ENCODE measurements around the gene TMEM72. TPM values are rescaled to one million over a fixed set of nuclear protein-coding genes. Genes with fewer than 3 reads are reported as not detected.

Gene TMEM72
- total and polyA plus RNA-seq, 3 experiments from 2014 or later, result not detected

GRCh38 chr10:44973323-44974081 is 62.4 kb downstream of the TMEM72 start:
- CTCF ChIA-PET, result interaction anchor here (1.1 to 2.6 kb wide), 3 partner anchors 37 to 41 kb away, joined by 3 to 26 read pairs (median 7); no protein-coding TSS in a partner anchor
- no peaks in the 10 kb centered on the region for H3K9me3 Mint-ChIP-seq
- Histone ChIP-seq H3K27ac (ENCODE audit: low read depth, low read length) (no peak overlapping the region), H3K36me3 (ENCODE audit: insufficient read depth, low read length) (no peaks in the 10 kb centered on the region), H3K4me1 (ENCODE audit: insufficient read depth, low read length) (peaks cover 28% of the 10 kb centered on the region), H3K4me3 (ENCODE audit: low read length) (no peak overlapping the region), H3K9me3 (ENCODE audit: low read length) (no peaks in the 10 kb centered on the region), H3K27me3 (ENCODE audit: insufficient read depth, low read length, poor library complexity, severe bottlenecking) (no peaks in the 10 kb centered on the region)
- POLR2A ChIA-PET, result interaction anchor here (0.6 kb wide), 1 partner anchor 1470 kb away, joined by 6 read pairs; no protein-coding TSS in a partner anchor
- H3K27ac Mint-ChIP-seq, result peak overlapping the region in 2 of 8 donors; percentile 42 to 84
- H3K4me1 Mint-ChIP-seq, result peaks cover 15 to 32% (median 24%) of the 10 kb centered on the region in 3 donors
- no peaks in the 10 kb centered on the region for H3K27me3 Mint-ChIP-seq
- H3K4me3 Mint-ChIP-seq, result peak overlapping the region in 2 of 7 donors; percentile 27 to 72
- H3K36me3 Mint-ChIP-seq, result no peaks in the 10 kb centered on the region
- DNase-seq, result no peak

GRCh38 chr10:44974082-44974627 is 63.0 kb downstream of the TMEM72 start:
- peaks cover 21% of the 10 kb centered on the region for H3K4me1 ChIP-seq (ENCODE audit: insufficient read depth, low read length)
- H3K9me3 Mint-ChIP-seq, result no peaks in the 10 kb centered on the region
- H3K36me3 ChIP-seq (ENCODE audit: insufficient read depth, low read length), result no peaks in the 10 kb centered on the region
- H3K4me3 Mint-ChIP-seq, result peak overlapping the region; percentile 50 to 87 (median 72)
- no peak overlapping the region for H3K27ac ChIP-seq (ENCODE audit: low read depth, low read length)
- H3K4me3 ChIP-seq (ENCODE audit: low read length), result peak overlapping the region; percentile 44
- ChIA-PET POLR2A (interaction anchor here (0.6 kb wide), 1 partner anchor 1470 kb away, joined by 6 read pairs; no protein-coding TSS in a partner anchor), CTCF (interaction anchor here (2.3 to 2.6 kb wide), 2 partner anchors 38 to 42 kb away, joined by 7 to 26 read pairs; no protein-coding TSS in a partner anchor)
- peak overlapping the region in 3 of 8 donors; percentile 34 to 92 (median 57) for H3K27ac Mint-ChIP-seq
- H3K27me3 ChIP-seq (ENCODE audit: insufficient read depth, low read length, poor library complexity, severe bottlenecking), result no peaks in the 10 kb centered on the region
- no peaks in the 10 kb centered on the region for H3K9me3 ChIP-seq (ENCODE audit: low read length)
- H3K36me3 Mint-ChIP-seq, result no peaks in the 10 kb centered on the region
- DNase-seq, result no peak
- H3K27me3 Mint-ChIP-seq, result no peaks in the 10 kb centered on the region
- H3K4me1 Mint-ChIP-seq, result peaks cover 8 to 26% (median 18%) of the 10 kb centered on the region in 3 donors

- Histone ChIP-seq H3K9me3 (ENCODE audit: low read length) (no peaks in the 10 kb centered on the region), H3K27ac (ENCODE audit: low read depth, low read length) (no peak overlapping the region), H3K27me3 (ENCODE audit: insufficient read depth, low read length, poor library complexity, severe bottlenecking) (no peaks in the 10 kb centered on the region), H3K36me3 (ENCODE audit: insufficient read depth, low read length) (no peaks in the 10 kb centered on the region), H3K4me3 (ENCODE audit: low read length) (peak overlapping the region; percentile 44), H3K4me1 (ENCODE audit: insufficient read depth, low read length) (peaks cover 15% of the 10 kb centered on the region)
- ChIA-PET POLR2A (no interaction called here), CTCF (interaction anchor here (0.9 to 6.2 kb wide), 5 partner anchors 9 to 42 kb away, joined by 4 to 36 read pairs (median 7); no protein-coding TSS in a partner anchor)
- H3K27ac Mint-ChIP-seq, result peak overlapping the region in 5 of 8 donors; percentile 34 to 92 (median 57)
- peak overlapping the region; percentile 50 to 87 (median 72) for H3K4me3 Mint-ChIP-seq
- H3K36me3 Mint-ChIP-seq, result no peaks in the 10 kb centered on the region
- no peaks in the 10 kb centered on the region for H3K9me3 Mint-ChIP-seq
- peak; percentile 55 to 72 (median 65) for DNase-seq
- H3K4me1 Mint-ChIP-seq, result peaks cover 2 to 19% (median 11%) of the 10 kb centered on the region in 3 donors
- no peaks in the 10 kb centered on the region for H3K27me3 Mint-ChIP-seq
Measured at GRCh38 chr10:44974628-44975430, 63.7 kb downstream of the TMEM72 start.

- H3K9me3 Mint-ChIP-seq, result no peaks in the 10 kb centered on the region
- CTCF ChIA-PET, result interaction anchor here (0.9 to 6.2 kb wide), 4 partner anchors 10 to 43 kb away, joined by 3 to 36 read pairs (median 4); no protein-coding TSS in a partner anchor
- no peaks in the 10 kb centered on the region for H3K9me3 ChIP-seq (ENCODE audit: low read length)
- H3K4me3 ChIP-seq (ENCODE audit: low read length), result no peak overlapping the region
- POLR2A ChIA-PET, result no interaction called here
- H3K27ac ChIP-seq (ENCODE audit: low read depth, low read length), result no peak overlapping the region
- H3K27me3 ChIP-seq (ENCODE audit: insufficient read depth, low read length, poor library complexity, severe bottlenecking), result no peaks in the 10 kb centered on the region
- H3K36me3 Mint-ChIP-seq, result no peaks in the 10 kb centered on the region
- no peaks in the 10 kb centered on the region for H3K36me3 ChIP-seq (ENCODE audit: insufficient read depth, low read length)
- H3K4me3 Mint-ChIP-seq, result peak overlapping the region in 5 of 7 donors; percentile 15 to 50 (median 28)
- H3K27me3 Mint-ChIP-seq, result no peaks in the 10 kb centered on the region
- peaks cover 2 to 18% (median 9%) of the 10 kb centered on the region in 3 donors for H3K4me1 Mint-ChIP-seq
- H3K4me1 ChIP-seq (ENCODE audit: insufficient read depth, low read length), result peaks cover 15% of the 10 kb centered on the region
- no peak for DNase-seq
- H3K27ac Mint-ChIP-seq, result peak overlapping the region in 3 of 8 donors; percentile 6 to 35 (median 17)
Measured at GRCh38 chr10:44975431-44976331, 64.5 kb downstream of the TMEM72 start.

- no peaks in the 10 kb centered on the region for H3K9me3 Mint-ChIP-seq
- POLR2A ChIA-PET, result no interaction called here
- peak overlapping the region in 2 of 7 donors; percentile 23 to 28 for H3K4me3 Mint-ChIP-seq
- Histone ChIP-seq H3K9me3 (ENCODE audit: low read length) (no peaks in the 10 kb centered on the region), H3K36me3 (ENCODE audit: insufficient read depth, low read length) (no peaks in the 10 kb centered on the region), H3K27me3 (ENCODE audit: insufficient read depth, low read length, poor library complexity, severe bottlenecking) (no peaks in the 10 kb centered on the region), H3K4me3 (ENCODE audit: low read length) (no peak overlapping the region), H3K27ac (ENCODE audit: low read depth, low read length) (no peak overlapping the region), H3K4me1 (ENCODE audit: insufficient read depth, low read length) (peaks cover 15% of the 10 kb centered on the region)
- H3K4me1 Mint-ChIP-seq, result peaks cover 2 to 18% (median 9%) of the 10 kb centered on the region in 3 donors
- CTCF ChIA-PET, result interaction anchor here (0.9 to 6.2 kb wide), 3 partner anchors 14 to 44 kb away, joined by 3 to 36 read pairs (median 4); no protein-coding TSS in a partner anchor
- DNase-seq, result no peak
- no peaks in the 10 kb centered on the region for H3K27me3 Mint-ChIP-seq
- peak overlapping the region in 2 of 8 donors; percentile 25 to 42 for H3K27ac Mint-ChIP-seq
- H3K36me3 Mint-ChIP-seq, result no peaks in the 10 kb centered on the region
Measured at GRCh38 chr10:44976352-44977198, 65.4 kb downstream of the TMEM72 start.

- POLR2A ChIA-PET, result no interaction called here
Measured at GRCh38 chr10:44977287-44978212, 66.4 kb downstream of the TMEM72 start.

More at GRCh38 chr10:44977287-44978212, 66.4 kb downstream of the TMEM72 start:
- no peak overlapping the region for H3K4me3 ChIP-seq (ENCODE audit: low read length)
- H3K27ac Mint-ChIP-seq, result no peak overlapping the region
- CTCF ChIA-PET, result interaction anchor here (6.2 kb wide), 1 partner anchor 45 kb away, joined by 36 read pairs; no protein-coding TSS in a partner anchor
- no peak overlapping the region for H3K4me3 Mint-ChIP-seq
- peaks cover 2 to 18% (median 9%) of the 10 kb centered on the region in 3 donors for H3K4me1 Mint-ChIP-seq
- no peaks in the 10 kb centered on the region for H3K9me3 Mint-ChIP-seq
- no peaks in the 10 kb centered on the region for H3K9me3 ChIP-seq (ENCODE audit: low read length)
- no peaks in the 10 kb centered on the region for H3K36me3 Mint-ChIP-seq
- no peak overlapping the region for H3K27ac ChIP-seq (ENCODE audit: low read depth, low read length)
- H3K4me1 ChIP-seq (ENCODE audit: insufficient read depth, low read length), result peaks cover 15% of the 10 kb centered on the region
- no peaks in the 10 kb centered on the region for H3K36me3 ChIP-seq (ENCODE audit: insufficient read depth, low read length)
- no peak for DNase-seq
- H3K27me3 ChIP-seq (ENCODE audit: insufficient read depth, low read length, poor library complexity, severe bottlenecking), result no peaks in the 10 kb centered on the region
- no peaks in the 10 kb centered on the region for H3K27me3 Mint-ChIP-seq
